Measurements from ENCODE around the gene ZFHX3.

ZFHX3 gene

GRCh38 chr16:72819345-72819744 is 228.6 kb downstream of the ZFHX3 start:
- H3K27ac Mint-ChIP-seq, result peak overlapping the region; percentile 32 to 94 (median 53)
- no peaks in the 10 kb centered on the region for H3K27me3 Mint-ChIP-seq (ENCODE audit: low read depth)
- no peak for TF ChIP-seq CTCF (IDR thresholded peaks at IDR 0.05; ENCODE audit: unreplicated experiment in 3 of 3)

GRCh38 chr16:72818236-72818845 is 229.6 kb downstream of the ZFHX3 start:
- Mint-ChIP-seq H3K4me3 (no peak overlapping the region), H3K4me1 (peaks cover 21% of the 10 kb centered on the region), H3K27ac (peak overlapping the region; percentile 6 to 94 (median 32)), H3K36me3 (ENCODE audit: low read depth) (peaks cover 14% of the 10 kb centered on the region), H3K9me3 (no peaks in the 10 kb centered on the region), H3K27me3 (ENCODE audit: low read depth) (no peaks in the 10 kb centered on the region)
- TF ChIP-seq CTCF (IDR thresholded peaks at IDR 0.05; ENCODE audit: unreplicated experiment in 3 of 3), result peak in 1 of 3 experiments; percentile 8

More at GRCh38 chr16:72819345-72819744, 228.6 kb downstream of the ZFHX3 start:
- Mint-ChIP-seq H3K36me3 (ENCODE audit: low read depth) (peaks cover 11% of the 10 kb centered on the region), H3K4me3 (no peak overlapping the region), H3K9me3 (no peaks in the 10 kb centered on the region), H3K4me1 (peaks cover 21% of the 10 kb centered on the region)

- Mint-ChIP-seq H3K27ac (no peak overlapping the region), H3K36me3 (ENCODE audit: low read depth) (peaks cover 33% of the 10 kb centered on the region), H3K4me3 (no peak overlapping the region), H3K9me3 (no peaks in the 10 kb centered on the region), H3K4me1 (peaks cover 22% of the 10 kb centered on the region), H3K27me3 (ENCODE audit: low read depth) (no peaks in the 10 kb centered on the region)
- no peak for TF ChIP-seq CTCF (IDR thresholded peaks at IDR 0.05; ENCODE audit: unreplicated experiment in 3 of 3)
Measured at GRCh38 chr16:72815348-72816318, 232.3 kb downstream of the ZFHX3 start.

GRCh38 chr16:72814226-72814625 is 233.7 kb downstream of the ZFHX3 start:
- no peak overlapping the region for H3K27ac Mint-ChIP-seq
- no peak overlapping the region for H3K4me3 Mint-ChIP-seq
- peaks cover 42% of the 10 kb centered on the region for H3K36me3 Mint-ChIP-seq (ENCODE audit: low read depth)
- H3K9me3 Mint-ChIP-seq, result no peaks in the 10 kb centered on the region
- H3K4me1 Mint-ChIP-seq, result peaks cover 22% of the 10 kb centered on the region
- no peaks in the 10 kb centered on the region for H3K27me3 Mint-ChIP-seq (ENCODE audit: low read depth)
- TF ChIP-seq CTCF (IDR thresholded peaks at IDR 0.05; ENCODE audit: unreplicated experiment in 3 of 3), result no peak

- Mint-ChIP-seq H3K27ac (no peak overlapping the region), H3K27me3 (ENCODE audit: low read depth) (no peaks in the 10 kb centered on the region), H3K4me3 (no peak overlapping the region), H3K9me3 (no peaks in the 10 kb centered on the region), H3K4me1 (peaks cover 12% of the 10 kb centered on the region), H3K36me3 (ENCODE audit: low read depth) (peaks cover 43% of the 10 kb centered on the region)
- no peak for TF ChIP-seq CTCF (IDR thresholded peaks at IDR 0.05; ENCODE audit: unreplicated experiment in 3 of 3)
Measured at GRCh38 chr16:72812672-72813071, 235.3 kb downstream of the ZFHX3 start.

All from nephron (organoid).